NT2/D1 (cell line): ENCODE results near the gene PPFIA1.

ENCODE experiments used
- DNase-seq: peaks from one replicate; pipeline ENCODE4 v3.0.0-alpha.2; 2011; ENCODE audit warnings: low read depth, low spot score
- H3K27me3 ChIP-seq: 2 replicates; pipeline ENCODE4 v1.6.0; 2011; ENCODE audit warnings: mild to moderate bottlenecking; ENCODE audit not compliant: insufficient read length, insufficient read depth
- H3K36me3 ChIP-seq: 2 replicates; pipeline ENCODE4 v1.6.1; 2011; ENCODE audit warnings: mild to moderate bottlenecking, low read length, mixed read lengths; ENCODE audit not compliant: insufficient read depth, insufficient read length
- H3K4me1 ChIP-seq: 2 replicates; pipeline ENCODE4 v1.5.1; 2011; ENCODE audit not compliant: insufficient read depth, insufficient read length
- H3K4me3 ChIP-seq: 2 replicates; pipeline ENCODE4 v1.5.1; 2011; ENCODE audit warnings: low read depth; ENCODE audit not compliant: insufficient read length
- H3K9ac ChIP-seq: 2 replicates; pipeline ENCODE4 v1.6.0; 2011; ENCODE audit warnings: low read depth; ENCODE audit not compliant: insufficient read length
- H3K9me3 ChIP-seq: 2 replicates; pipeline ENCODE4 v1.5.1; 2011; ENCODE audit warnings: mild to moderate bottlenecking, low read length; ENCODE audit not compliant: insufficient read depth
- SUZ12 ChIP-seq: IDR thresholded peaks from 2 replicates; pipeline ENCODE4 v1.6.1; 2011; ENCODE audit not compliant: insufficient read length, insufficient read depth; ENCODE audit errors: extremely low read depth
- YY1 ChIP-seq: IDR thresholded peaks from 2 replicates; pipeline ENCODE4 v1.6.1; 2011; ENCODE audit not compliant: insufficient read length, insufficient read depth
- ZNF274 ChIP-seq: IDR thresholded peaks from 2 replicates; pipeline ENCODE4 v1.6.1; 2011; ENCODE audit warnings: mild to moderate bottlenecking, low read depth, low read length

The PPFIA1 gene

GRCh38 chr11:70268526-70268925, 2.0 kb upstream of the PPFIA1 start:
- peaks cover 16% of the 10 kb centered on the region for H3K36me3 ChIP-seq

GRCh38 chr11:70270877-70271648, 573 bp downstream of the PPFIA1 start:
- Histone ChIP-seq H3K9me3 (no peaks in the 10 kb centered on the region), H3K4me1 (no peaks in the 10 kb centered on the region), H3K36me3 (peaks cover 38% of the 10 kb centered on the region), H3K4me3 (peak overlapping the region; percentile 84), H3K9ac (peak overlapping the region; percentile 92), H3K27me3 (no peaks in the 10 kb centered on the region)
- DNase-seq = no peak
- TF ChIP-seq SUZ12 (no peak), ZNF274 (no peak), YY1 (no peak)

More at GRCh38 chr11:70268526-70268925, 2.0 kb upstream of the PPFIA1 start:
- no peak for DNase-seq
- Histone ChIP-seq H3K4me3 (no peak overlapping the region), H3K4me1 (peaks cover 3% of the 10 kb centered on the region), H3K9ac (no peak overlapping the region), H3K9me3 (no peaks in the 10 kb centered on the region), H3K27me3 (no peaks in the 10 kb centered on the region)
- TF ChIP-seq YY1 (no peak), SUZ12 (no peak), ZNF274 (no peak)

DNA sequence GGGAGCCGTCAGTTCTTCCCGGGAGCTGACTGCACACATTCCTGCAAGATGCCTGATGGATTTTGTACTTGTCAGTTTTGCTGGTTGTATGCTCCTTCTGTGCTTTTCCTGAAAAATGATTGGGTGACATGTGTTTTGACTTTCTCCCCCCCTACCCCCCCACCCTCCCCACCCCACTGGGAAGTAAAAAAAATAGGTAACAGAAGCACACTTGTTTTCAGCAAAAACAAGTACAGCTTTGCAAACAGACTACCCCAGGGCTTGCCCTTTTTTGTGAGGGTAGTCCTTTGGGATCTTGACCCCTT, 1.1 kb downstream of the PPFIA1 start:
- DNase-seq = no peak
- Histone ChIP-seq H3K4me1 (no peaks in the 10 kb centered on the region), H3K9me3 (no peaks in the 10 kb centered on the region), H3K4me3 (peak overlapping the region; percentile 84), H3K9ac (peak overlapping the region; percentile 92), H3K27me3 (no peaks in the 10 kb centered on the region), H3K36me3 (peaks cover 39% of the 10 kb centered on the region)
- TF ChIP-seq YY1 = no peak
- no peak for TF ChIP-seq SUZ12
- no peak for TF ChIP-seq ZNF274

DNA sequence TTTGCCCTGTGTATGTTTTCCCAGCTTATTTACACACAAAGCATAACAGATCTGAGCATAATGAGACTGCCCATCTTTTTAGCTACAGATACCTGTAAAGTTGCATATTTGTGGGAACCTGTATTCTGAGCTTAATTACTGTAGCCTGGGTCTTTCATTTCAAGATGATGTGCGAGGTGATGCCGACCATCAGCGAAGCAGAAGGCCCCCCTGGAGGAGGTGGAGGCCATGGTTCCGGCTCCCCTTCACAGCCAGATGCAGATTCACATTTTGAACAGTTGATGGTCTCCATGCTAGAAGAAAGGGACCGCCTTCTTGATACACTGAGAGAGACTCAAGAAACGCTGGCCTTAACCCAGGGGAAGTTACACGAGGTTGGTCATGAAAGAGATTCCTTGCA, 1.5 kb downstream of the PPFIA1 start:
- H3K9me3 ChIP-seq = no peaks in the 10 kb centered on the region
- no peak overlapping the region for H3K9ac ChIP-seq
- peaks cover 39% of the 10 kb centered on the region for H3K36me3 ChIP-seq
- TF ChIP-seq YY1 (no peak), SUZ12 (no peak), ZNF274 (no peak)
- no peak for DNase-seq
- no peak overlapping the region for H3K4me3 ChIP-seq
- no peaks in the 10 kb centered on the region for H3K27me3 ChIP-seq
- H3K4me1 ChIP-seq = no peaks in the 10 kb centered on the region

GRCh38 chr11:70278994-70279393, 8.5 kb downstream of the PPFIA1 start:
- H3K4me3 ChIP-seq = no peak overlapping the region
- H3K9ac ChIP-seq = no peak overlapping the region
- no peaks in the 10 kb centered on the region for H3K27me3 ChIP-seq
- no peak for DNase-seq
- H3K36me3 ChIP-seq = peaks cover 63% of the 10 kb centered on the region
- no peaks in the 10 kb centered on the region for H3K9me3 ChIP-seq
- no peak for TF ChIP-seq YY1
- TF ChIP-seq SUZ12 = no peak
- TF ChIP-seq ZNF274 = no peak
- H3K4me1 ChIP-seq = no peaks in the 10 kb centered on the region

DNA sequence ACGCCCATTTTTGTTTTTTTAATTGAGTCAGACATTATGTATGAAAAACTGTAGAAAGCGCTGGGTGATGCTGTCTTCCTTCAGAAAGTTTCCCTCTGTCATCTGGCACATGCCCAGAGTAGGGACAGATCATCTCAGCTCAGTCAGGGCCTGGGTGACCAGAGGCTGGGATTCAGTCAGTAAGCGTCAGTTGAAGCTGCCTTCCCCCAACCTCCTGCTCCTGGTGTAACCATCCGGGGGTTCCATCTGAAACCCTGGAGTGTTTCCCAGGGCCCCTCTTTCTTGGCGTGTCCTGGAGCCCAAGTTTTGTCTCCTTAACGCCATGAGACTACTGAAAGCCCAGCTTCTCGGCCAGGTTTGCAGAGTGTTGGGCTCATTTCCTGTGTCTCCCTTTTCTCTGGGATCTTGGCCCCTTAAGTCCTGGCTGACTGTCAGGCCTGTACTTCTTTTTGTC, 10.7 kb downstream of the PPFIA1 start:
- H3K4me1 ChIP-seq = no peaks in the 10 kb centered on the region
- H3K27me3 ChIP-seq = no peaks in the 10 kb centered on the region
- no peak overlapping the region for H3K9ac ChIP-seq
- DNase-seq = no peak
- peaks cover 62% of the 10 kb centered on the region for H3K36me3 ChIP-seq
- TF ChIP-seq SUZ12 (no peak), ZNF274 (no peak), YY1 (no peak)
- no peaks in the 10 kb centered on the region for H3K9me3 ChIP-seq
- H3K4me3 ChIP-seq = no peak overlapping the region

GRCh38 chr11:70282012-70282411, 11.5 kb downstream of the PPFIA1 start:
- H3K4me1 ChIP-seq = no peaks in the 10 kb centered on the region
- no peaks in the 10 kb centered on the region for H3K27me3 ChIP-seq
- TF ChIP-seq YY1 = no peak
- H3K9me3 ChIP-seq = no peaks in the 10 kb centered on the region
- DNase-seq = no peak
- H3K9ac ChIP-seq = no peak overlapping the region
- H3K36me3 ChIP-seq = peaks cover 70% of the 10 kb centered on the region
- no peak overlapping the region for H3K4me3 ChIP-seq
